ENCODE results near the gene CDIPT.

CDIPT gene

DNA sequence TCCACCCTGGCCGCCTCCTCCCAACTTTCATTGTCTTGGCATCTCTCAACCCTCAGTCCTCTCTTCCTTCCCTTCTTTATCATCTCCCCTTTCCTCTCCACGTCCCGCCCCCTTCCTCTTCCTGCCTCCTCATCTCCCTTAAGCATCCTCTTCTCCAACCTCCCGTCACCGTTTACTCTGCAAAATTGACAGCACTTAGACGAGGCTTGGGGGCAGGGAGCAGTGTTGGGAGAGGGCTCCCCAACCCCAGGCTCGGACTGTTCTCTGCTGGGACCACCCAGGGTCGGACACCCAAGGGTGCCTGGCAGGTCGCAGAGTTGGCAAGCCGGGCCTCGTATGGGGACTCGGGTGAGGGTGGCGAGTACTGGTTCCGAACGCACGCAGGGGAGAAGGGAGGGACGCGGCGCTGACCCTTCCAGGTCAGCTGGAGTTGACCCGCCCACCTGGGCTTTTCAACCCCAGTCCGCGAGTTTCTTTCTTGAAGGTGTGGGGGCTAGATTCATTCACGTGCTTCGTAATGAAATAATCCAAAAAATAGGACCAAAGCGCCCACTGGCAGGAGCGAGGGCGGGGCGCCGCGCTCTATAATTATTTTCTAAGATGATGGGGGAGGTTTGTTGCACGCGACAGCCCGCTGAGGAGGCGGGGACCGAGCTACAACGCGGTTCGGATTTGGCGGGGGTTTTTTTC, 47.8 kb downstream of the CDIPT start:
- peak; percentile 21 for DNase-seq (ENCODE audit: low read depth)
- H3K4me3 ChIP-seq (ENCODE audit: low read depth, low read length): peak overlapping the region; percentile 89
- TF ChIP-seq, protein P1, sequence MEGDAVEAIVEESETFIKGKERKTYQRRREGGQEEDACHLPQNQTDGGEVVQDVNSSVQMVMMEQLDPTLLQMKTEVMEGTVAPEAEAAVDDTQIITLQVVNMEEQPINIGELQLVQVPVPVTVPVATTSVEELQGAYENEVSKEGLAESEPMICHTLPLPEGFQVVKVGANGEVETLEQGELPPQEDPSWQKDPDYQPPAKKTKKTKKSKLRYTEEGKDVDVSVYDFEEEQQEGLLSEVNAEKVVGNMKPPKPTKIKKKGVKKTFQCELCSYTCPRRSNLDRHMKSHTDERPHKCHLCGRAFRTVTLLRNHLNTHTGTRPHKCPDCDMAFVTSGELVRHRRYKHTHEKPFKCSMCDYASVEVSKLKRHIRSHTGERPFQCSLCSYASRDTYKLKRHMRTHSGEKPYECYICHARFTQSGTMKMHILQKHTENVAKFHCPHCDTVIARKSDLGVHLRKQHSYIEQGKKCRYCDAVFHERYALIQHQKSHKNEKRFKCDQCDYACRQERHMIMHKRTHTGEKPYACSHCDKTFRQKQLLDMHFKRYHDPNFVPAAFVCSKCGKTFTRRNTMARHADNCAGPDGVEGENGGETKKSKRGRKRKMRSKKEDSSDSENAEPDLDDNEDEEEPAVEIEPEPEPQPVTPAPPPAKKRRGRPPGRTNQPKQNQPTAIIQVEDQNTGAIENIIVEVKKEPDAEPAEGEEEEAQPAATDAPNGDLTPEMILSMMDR (conservative IDR thresholded peaks at IDR 0.05; ENCODE audit: low read depth, low read length): no peak

GRCh38 chr16:29814592-29814991, 48.4 kb downstream of the CDIPT start:
- DNase-seq (ENCODE audit: low read depth): no peak
- no peak overlapping the region for H3K4me3 ChIP-seq (ENCODE audit: low read depth, low read length)
- TF ChIP-seq, protein P1 (conservative IDR thresholded peaks at IDR 0.05; ENCODE audit: low read depth, low read length): no peak

DNA sequence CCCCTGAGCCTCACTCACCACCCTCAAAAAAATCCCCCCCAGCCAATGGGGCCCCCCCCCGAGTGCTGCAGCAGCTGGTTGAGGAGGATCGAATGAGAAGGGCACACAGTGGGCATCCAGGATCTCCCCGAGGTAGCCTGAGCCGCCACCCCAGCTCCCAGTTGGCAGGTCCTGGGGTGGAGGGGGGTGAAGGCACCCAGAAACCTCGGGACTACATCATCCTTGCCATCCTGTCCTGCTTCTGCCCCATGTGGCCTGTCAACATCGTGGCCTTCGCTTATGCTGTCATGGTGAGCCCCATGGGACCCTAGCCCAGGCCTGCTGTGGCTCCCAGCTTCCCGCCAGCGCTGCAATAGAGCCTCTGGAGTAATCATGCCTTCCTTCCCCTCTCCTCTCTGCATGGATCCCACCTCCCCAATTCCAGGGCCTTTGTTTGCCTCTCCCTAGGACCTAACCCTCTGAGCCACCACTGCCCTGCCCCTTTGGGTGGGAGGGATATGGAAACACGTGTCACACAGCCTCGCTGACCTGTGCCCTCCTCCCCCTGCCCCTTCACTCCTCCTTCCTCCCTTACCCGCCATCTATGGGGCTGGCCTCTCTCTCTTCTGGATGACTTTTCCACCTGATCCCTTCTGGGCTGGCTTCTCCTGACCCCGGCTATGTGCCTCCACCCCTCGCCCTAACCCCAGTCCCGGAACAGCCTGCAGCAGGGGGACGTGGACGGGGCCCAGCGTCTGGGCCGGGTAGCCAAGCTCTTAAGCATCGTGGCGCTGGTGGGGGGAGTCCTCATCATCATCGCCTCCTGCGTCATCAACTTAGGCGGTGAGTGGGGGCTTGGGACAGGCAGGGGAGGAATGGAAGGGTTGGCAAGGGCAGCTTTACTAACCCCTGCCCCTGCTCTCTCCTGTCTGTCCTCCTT, 49.1 kb downstream of the CDIPT start:
- TF ChIP-seq, protein P1 (conservative IDR thresholded peaks at IDR 0.05; ENCODE audit: low read depth, low read length): no peak

GRCh38 chr16:29812754-29813643, 50.0 kb downstream of the CDIPT start:
- DNase-seq (ENCODE audit: low read depth): no peak
- TF ChIP-seq, protein P1 (conservative IDR thresholded peaks at IDR 0.05; ENCODE audit: low read depth, low read length): no peak
- H3K4me3 ChIP-seq (ENCODE audit: low read depth, low read length): peak overlapping the region; percentile 57

More for the DNA sequence above, 49.1 kb downstream of the CDIPT start:
- no peak for DNase-seq (ENCODE audit: low read depth)
- no peak overlapping the region for H3K4me3 ChIP-seq (ENCODE audit: low read depth, low read length)

DNA sequence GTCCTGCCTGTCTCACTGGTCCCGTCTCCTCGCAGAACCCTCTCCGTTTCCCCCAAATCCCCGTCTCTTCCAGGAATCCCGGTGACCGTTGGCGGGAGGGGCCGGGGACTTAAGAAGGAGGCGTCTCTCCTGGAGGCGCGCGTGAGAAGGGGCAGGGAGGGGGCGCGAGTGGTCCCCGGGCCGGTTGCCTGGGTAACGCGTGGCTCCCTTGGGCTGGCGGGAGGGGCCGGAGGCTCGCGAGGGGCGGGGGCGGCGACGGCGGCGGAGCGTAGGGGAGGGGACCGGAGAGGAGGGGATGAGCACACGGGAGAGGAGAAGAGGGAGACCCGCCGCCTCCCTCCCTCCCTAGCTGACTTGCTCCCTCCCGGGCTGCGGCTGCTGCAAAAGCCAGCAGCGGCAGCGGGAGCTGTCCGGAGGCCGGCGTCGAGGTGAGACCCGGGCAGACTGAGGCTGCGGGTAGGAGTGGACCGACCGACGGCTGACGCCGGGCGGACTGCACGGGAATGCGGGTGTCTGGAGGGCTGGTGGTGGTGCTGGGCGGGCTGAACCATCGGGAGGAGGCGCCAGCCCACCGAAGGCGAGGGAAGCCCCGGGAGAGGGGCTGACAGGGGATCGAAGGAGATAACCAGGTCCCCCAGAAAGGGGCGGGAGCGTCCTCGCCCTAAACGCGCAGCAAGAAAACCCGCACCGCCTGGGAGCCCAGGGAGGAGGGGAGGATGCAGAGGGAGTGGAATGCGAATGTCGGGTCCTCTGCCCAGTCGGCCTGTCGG, 50.9 kb downstream of the CDIPT start, which contains the start of gene PRRT2:
PRRT2 (plus strand) TSS at position 298 of the 770 bp plus-strand sequence. CDS start 862 bp downstream, outside the sequence.
- peak; percentile 54 for DNase-seq (ENCODE audit: low read depth)
- H3K4me3 ChIP-seq (ENCODE audit: low read depth, low read length): peak within 1 kb of the TSS; percentile 57
- TF ChIP-seq, protein P1 (conservative IDR thresholded peaks at IDR 0.05; ENCODE audit: low read depth, low read length): peak; percentile 5

Measured in choroid plexus epithelial cell (primary cell).